HG03469 (cell line): ENCODE results near the gene SLC44A5.

Experiments used
- ATAC-seq: cut with Tn5 transposase; IDR thresholded peaks from one replicate; pipeline ENCODE4 v1.9.1; 2021; ENCODE audit warnings: mild to moderate bottlenecking, moderate library complexity, moderate number of reproducible peaks; ENCODE audit not compliant: unreplicated experiment

SLC44A5 gene

GRCh38 chr1:75589637-75590036 lies 21.3 kb downstream of the SLC44A5 start:
- no peak for ATAC-seq

- no peak for ATAC-seq
Observed at GRCh38 chr1:75588779-75589475, 22.0 kb downstream of the SLC44A5 start.

- no peak for ATAC-seq
Observed at GRCh38 chr1:75587692-75588091, 23.2 kb downstream of the SLC44A5 start.

- ATAC-seq: no peak
Observed at GRCh38 chr1:75583282-75583681, 27.6 kb downstream of the SLC44A5 start.

GRCh38 chr1:75582725-75583261 lies 28.1 kb downstream of the SLC44A5 start:
- no peak for ATAC-seq

- no peak for ATAC-seq
Observed at GRCh38 chr1:75579046-75579445, 31.9 kb downstream of the SLC44A5 start.

GRCh38 chr1:75575837-75576236 lies 35.1 kb downstream of the SLC44A5 start:
- ATAC-seq: no peak

- ATAC-seq: no peak
Observed at GRCh38 chr1:75567191-75567590, 43.7 kb downstream of the SLC44A5 start.

GRCh38 chr1:75559800-75560199 lies 51.1 kb downstream of the SLC44A5 start:
- no peak for ATAC-seq

GRCh38 chr1:75559136-75559535 lies 51.8 kb downstream of the SLC44A5 start:
- no peak for ATAC-seq

GRCh38 chr1:75554870-75555269 lies 56.0 kb downstream of the SLC44A5 start:
- ATAC-seq: no peak

GRCh38 chr1:75554181-75554580 lies 56.7 kb downstream of the SLC44A5 start:
- no peak for ATAC-seq

GRCh38 chr1:75550559-75550958 lies 60.4 kb downstream of the SLC44A5 start:
- no peak for ATAC-seq

- ATAC-seq: no peak
Observed at GRCh38 chr1:75548721-75549480, 62.0 kb downstream of the SLC44A5 start.

GRCh38 chr1:75543705-75544104 lies 67.2 kb downstream of the SLC44A5 start:
- no peak for ATAC-seq

GRCh38 chr1:75542818-75543570 lies 67.9 kb downstream of the SLC44A5 start:
- no peak for ATAC-seq

- no peak for ATAC-seq
Observed at GRCh38 chr1:75539230-75540116, 71.4 kb downstream of the SLC44A5 start.

GRCh38 chr1:75533085-75533484 lies 77.8 kb downstream of the SLC44A5 start:
- ATAC-seq: no peak

GRCh38 chr1:75531570-75531969 lies 79.3 kb downstream of the SLC44A5 start:
- ATAC-seq: no peak

GRCh38 chr1:75529488-75529887 lies 81.4 kb downstream of the SLC44A5 start:
- ATAC-seq: no peak
